ENCODE data around the gene SH3YL1.
"Not testable (repeated sequence)": the region's sequence is repeated elsewhere in the genome, so short reads cannot be mapped to it uniquely, and the experiment has no call there.

Gene SH3YL1

DNA sequence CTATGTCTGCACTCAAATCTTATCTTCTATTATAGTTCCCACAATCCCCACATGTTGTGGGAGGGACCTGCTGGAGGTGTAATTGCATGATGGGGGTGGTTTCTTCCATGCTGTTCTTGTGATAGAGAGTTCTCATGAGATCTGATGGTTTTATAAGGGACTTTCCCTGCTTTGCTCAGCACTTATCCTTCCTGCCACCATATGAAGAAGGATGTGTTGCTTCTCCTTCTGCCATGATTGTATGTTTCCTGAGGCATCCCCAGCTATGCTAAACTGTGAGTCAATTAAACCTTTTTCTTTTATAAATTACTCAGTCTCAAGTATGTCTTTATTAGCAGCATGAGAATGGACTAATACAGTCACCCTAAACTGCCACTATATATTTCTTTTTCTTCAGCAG, 79.1 kb downstream of the SH3YL1 start:
- no peak for DNase-seq (ENCODE audit: low read depth in 2 of 2)

GRCh38 chr2:182509-183122, 81.2 kb downstream of the SH3YL1 start:
- DNase-seq (ENCODE audit: low read depth in 2 of 2), result no peak

DNA sequence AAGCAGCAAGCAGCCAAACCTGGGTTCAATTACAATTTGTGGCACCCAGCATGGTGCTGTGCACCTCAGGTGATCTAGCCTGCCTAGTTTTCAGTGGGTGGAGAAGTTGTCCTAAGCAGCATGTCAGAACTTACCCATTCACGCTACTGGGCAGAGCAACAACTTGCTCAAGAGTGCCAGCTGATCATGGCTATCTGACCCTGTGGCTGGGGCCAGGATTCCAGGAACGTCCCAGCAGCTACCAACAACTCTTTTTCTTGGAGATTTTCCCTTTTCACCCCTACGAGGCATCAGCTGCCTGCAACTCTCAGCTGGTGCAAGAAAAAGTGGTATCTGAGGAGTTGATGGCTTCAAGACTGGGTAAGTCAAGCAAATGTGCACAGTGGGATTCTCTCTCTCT, 83.5 kb downstream of the SH3YL1 start:
- no peak for DNase-seq (ENCODE audit: low read depth in 2 of 2)

DNA sequence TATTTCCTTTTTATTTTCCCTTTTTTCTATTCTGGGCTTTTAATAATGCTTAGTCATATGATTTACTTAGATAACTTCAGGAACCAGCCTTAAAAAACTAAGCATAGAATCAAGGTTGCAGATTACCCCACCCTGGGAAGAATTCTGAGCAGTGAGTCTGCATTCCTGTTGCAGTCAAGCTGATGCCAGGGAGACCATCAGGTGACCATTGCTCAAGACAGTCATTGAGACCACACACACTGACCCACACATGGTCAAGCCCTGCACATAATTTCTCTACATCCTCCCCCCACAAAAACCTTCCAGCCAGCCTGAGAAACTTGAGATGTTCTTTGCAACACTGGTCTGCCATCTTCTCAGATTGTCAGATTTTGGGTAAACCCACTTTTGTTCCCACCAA, 83.9 kb downstream of the SH3YL1 start:
- no peak for DNase-seq (ENCODE audit: low read depth in 2 of 2)

GRCh38 chr2:177733-178132, 86.1 kb downstream of the SH3YL1 start:
- DNase-seq (ENCODE audit: low read depth in 2 of 2), result no peak

DNA sequence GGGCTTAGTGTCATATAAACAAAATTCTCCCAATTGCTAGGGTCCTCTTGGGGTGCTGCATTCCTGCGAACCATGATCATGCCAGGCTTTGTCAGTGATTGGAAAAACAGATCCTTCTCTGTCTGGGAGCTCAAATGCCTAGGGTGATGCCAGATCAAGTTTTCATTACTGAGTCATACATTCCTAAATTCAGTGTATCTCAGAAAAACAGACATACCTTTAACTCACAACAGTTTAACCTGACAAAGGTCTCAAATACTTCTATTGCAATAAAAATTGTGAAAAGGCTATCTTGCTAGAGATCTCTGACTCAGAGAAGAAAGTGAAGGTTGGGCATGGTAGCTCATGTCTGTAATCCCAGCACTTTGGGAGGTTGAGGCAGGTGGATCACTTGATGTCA, 86.9 kb downstream of the SH3YL1 start:
- DNase-seq (ENCODE audit: low read depth in 2 of 2), result no peak

DNA sequence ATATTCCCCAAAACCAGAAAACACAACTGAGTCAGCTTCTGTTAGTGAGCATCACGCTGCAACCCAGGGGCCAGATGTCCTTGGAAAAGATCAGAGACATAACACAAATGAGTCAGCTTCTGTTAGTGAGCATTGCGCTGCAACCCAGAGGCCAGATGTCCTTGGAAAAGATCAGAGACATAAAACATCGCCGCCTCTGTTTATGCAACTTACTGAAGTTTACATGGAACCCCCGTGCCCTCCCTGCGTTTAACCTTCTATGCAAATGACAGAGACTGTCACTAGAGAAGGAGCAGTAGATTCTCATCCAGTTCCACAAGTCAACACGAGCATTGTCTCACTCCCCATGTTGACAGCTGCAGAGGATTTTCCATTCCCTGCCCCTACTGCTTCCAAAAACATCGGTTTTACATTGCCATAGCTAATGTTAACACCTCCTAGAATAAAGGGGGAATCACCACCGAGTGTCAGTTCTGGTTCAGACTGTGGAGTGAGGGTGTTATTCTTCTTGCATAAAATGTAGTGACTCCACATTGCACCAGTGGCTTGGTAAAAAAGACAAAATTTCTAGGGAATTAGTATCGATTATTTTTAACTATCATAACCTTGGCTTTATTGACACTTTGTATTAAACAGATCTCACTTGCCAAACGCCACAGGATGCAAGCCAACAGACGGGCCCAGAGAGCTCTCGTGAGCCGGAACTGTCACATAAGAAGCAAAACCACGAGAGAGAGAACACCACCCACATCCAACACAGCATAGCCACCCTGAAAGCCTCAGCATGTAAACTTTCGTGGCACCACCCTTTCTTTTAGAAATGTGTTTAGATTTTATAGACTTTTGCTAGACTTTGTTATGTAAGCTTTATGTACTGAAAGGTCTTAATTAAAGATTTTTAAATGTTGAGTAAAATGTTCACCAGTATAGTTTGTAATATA, 87.7 kb downstream of the SH3YL1 start:
- peak; percentile 39 to 42 for DNase-seq (ENCODE audit: low read depth in 2 of 2)

DNA sequence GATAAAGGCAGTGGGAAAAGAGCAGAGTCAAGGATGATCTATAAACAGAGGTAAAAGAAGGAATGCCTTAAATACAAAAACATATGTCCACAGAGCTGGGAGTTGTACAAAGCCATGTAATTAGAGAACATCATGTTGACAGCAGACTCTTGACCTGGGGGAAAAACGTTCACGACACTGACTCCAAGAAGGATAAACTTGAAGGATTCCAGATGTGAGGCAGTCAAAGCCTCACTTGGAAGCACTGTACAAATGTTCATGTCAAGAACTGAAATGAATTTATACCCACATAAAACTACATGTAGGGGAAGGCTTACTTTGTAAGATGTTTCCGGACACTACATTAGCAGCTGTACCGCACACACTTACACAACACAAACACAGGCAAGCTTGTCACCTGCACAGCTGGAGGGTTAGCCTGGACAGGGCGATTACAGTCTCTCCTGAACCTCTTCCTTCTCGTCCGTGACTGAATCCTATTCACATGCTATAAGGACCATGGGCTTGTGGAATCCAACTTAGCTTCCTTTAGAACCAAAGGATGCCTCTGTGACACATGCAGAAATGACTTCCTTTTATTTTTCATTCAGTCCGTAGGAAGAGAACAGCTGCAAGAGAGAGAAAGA, 88.6 kb downstream of the SH3YL1 start:
- no peak for DNase-seq (ENCODE audit: low read depth in 2 of 2)

GRCh38 chr2:172120-172519, 91.7 kb downstream of the SH3YL1 start:
- not testable (repeated sequence) for DNase-seq (ENCODE audit: low read depth in 2 of 2)

GRCh38 chr2:169741-170140, 94.1 kb downstream of the SH3YL1 start:
- DNase-seq (ENCODE audit: low read depth in 2 of 2), result no peak

Data from stimulated activated CD8-positive, alpha-beta memory T cell treated with anti-CD3 and anti-CD28 coated beads, Interleukin-7, amount 100 ng/mL, for 4 hours (primary cell).